ENCODE results near the gene RYR1.

GRCh38 chr19:38619361-38620174, 186.1 kb downstream of the RYR1 start:
- TF ChIP-seq YY1 (IDR thresholded peaks at IDR 0.05; ENCODE audit: insufficient read depth, insufficient read length) (no peak), ZNF274 (IDR thresholded peaks at IDR 0.05; ENCODE audit: low read depth, low read length) (no peak)

Data from NT2/D1 (cell line).